HL-60 (cell line): ENCODE data around the gene ASXL1.

ENCODE experiments used
- DNase-seq, 2 experiments: peaks; one replicate each; pipeline ENCODE4 v3.0.0-alpha.2; 2010 to 2020; ENCODE audit warnings: low read depth in 1 of 2, low spot score in 1 of 2
- H3K27ac ChIP-seq: fragments of 250-450 bp; sonication (Bioruptor Pico); replicated peaks from 2 replicates; pipeline ENCODE4 v1.5.1; 2020; ENCODE audit warnings: mild to moderate bottlenecking, moderate library complexity
- H3K27me3 ChIP-seq: fragments of 250-450 bp; sonication (Bioruptor Pico); 2 replicates; pipeline ENCODE4 v1.5.1; 2021; ENCODE audit warnings: mild to moderate bottlenecking, moderate library complexity; ENCODE audit not compliant: insufficient read depth, poor library complexity, severe bottlenecking
- H3K4me3 ChIP-seq: replicated peaks from 2 replicates; pipeline ENCODE4 v1.5.1; 2011; ENCODE audit warnings: mild to moderate bottlenecking, control low read depth, low read length; ENCODE audit not compliant: insufficient read depth
- CTCF ChIP-seq: IDR thresholded peaks from one replicate; pipeline ENCODE4 v1.5.1; 2011; ENCODE audit warnings: low read length, control low read depth, inconsistent platforms; ENCODE audit not compliant: insufficient read depth
- GABPA ChIP-seq: IDR thresholded peaks from 2 replicates; pipeline ENCODE4 v1.6.1; 2012; ENCODE audit warnings: low read depth
- POLR2AphosphoS5 ChIP-seq: IDR thresholded peaks from 2 replicates; pipeline ENCODE4 v1.6.1; 2012; ENCODE audit warnings: low read depth
- REST ChIP-seq: IDR thresholded peaks from 2 replicates; pipeline ENCODE4 v1.6.1; 2012; ENCODE audit warnings: low read depth; ENCODE audit not compliant: insufficient replicate concordance
- SPI1 ChIP-seq: IDR thresholded peaks from 2 replicates; pipeline ENCODE4 v1.6.1; 2012; ENCODE audit warnings: low read depth, mild to moderate bottlenecking, borderline replicate concordance

The ASXL1 gene

GRCh38 chr20:32454164-32455145, 96.3 kb downstream of the ASXL1 start:
- DNase-seq, result no peak
- no peaks in the 10 kb centered on the region for H3K27me3 ChIP-seq
- no peak overlapping the region for H3K27ac ChIP-seq
- TF ChIP-seq REST (no peak), SPI1 (no peak), CTCF (no peak), POLR2AphosphoS5 (no peak), GABPA (no peak)
- no peak overlapping the region for H3K4me3 ChIP-seq

- TF ChIP-seq REST, result no peak
- no peak for TF ChIP-seq GABPA
- TF ChIP-seq SPI1, result no peak
- TF ChIP-seq POLR2AphosphoS5, result no peak
- TF ChIP-seq CTCF, result no peak
- Histone ChIP-seq H3K4me3 (no peak overlapping the region), H3K27me3 (no peaks in the 10 kb centered on the region), H3K27ac (no peak overlapping the region)
- no peak for DNase-seq
These were observed 97.2 kb downstream of the ASXL1 start for GRCh38 chr20:32455171-32455900.

GRCh38 chr20:32455901-32456701, 98.0 kb downstream of the ASXL1 start:
- TF ChIP-seq POLR2AphosphoS5, result no peak
- no peak for TF ChIP-seq CTCF
- TF ChIP-seq GABPA, result no peak
- TF ChIP-seq SPI1, result no peak
- TF ChIP-seq REST, result no peak
- H3K27ac ChIP-seq, result no peak overlapping the region
- no peak overlapping the region for H3K4me3 ChIP-seq
- no peaks in the 10 kb centered on the region for H3K27me3 ChIP-seq
- no peak for DNase-seq
